T-helper 2 cell treated with Interferon-gamma antibody and Interleukin-4, amounts not matched to agents 5 μg/mL and 100 μg/mL, for 36 hours (primary cell): ENCODE data around the gene TTC28.

Experiments used
- DNase-seq: peaks from one replicate; pipeline ENCODE4 v3.0.0; 2021; ENCODE audit warnings: low spot score
- H3K27ac Mint-ChIP-seq: one replicate; pipeline ENCODE4 v1.8.0; 2021; ENCODE audit warnings: mild to moderate bottlenecking, mixed read lengths
- H3K27me3 Mint-ChIP-seq: one replicate; pipeline ENCODE4 v1.8.0; 2021; ENCODE audit warnings: low read depth, mixed read lengths
- H3K36me3 Mint-ChIP-seq: one replicate; pipeline ENCODE4 v1.8.0; 2021; ENCODE audit warnings: low read depth, mixed read lengths
- H3K4me1 Mint-ChIP-seq: one replicate; pipeline ENCODE4 v1.8.0; 2021; ENCODE audit warnings: low read depth, mixed read lengths
- H3K4me3 Mint-ChIP-seq: one replicate; pipeline ENCODE4 v1.8.0; 2022; ENCODE audit warnings: mild to moderate bottlenecking, moderate library complexity, mixed read lengths
- H3K9me3 Mint-ChIP-seq: one replicate; pipeline ENCODE4 v1.8.0; 2021; ENCODE audit warnings: mixed read lengths

The TTC28 gene

DNA sequence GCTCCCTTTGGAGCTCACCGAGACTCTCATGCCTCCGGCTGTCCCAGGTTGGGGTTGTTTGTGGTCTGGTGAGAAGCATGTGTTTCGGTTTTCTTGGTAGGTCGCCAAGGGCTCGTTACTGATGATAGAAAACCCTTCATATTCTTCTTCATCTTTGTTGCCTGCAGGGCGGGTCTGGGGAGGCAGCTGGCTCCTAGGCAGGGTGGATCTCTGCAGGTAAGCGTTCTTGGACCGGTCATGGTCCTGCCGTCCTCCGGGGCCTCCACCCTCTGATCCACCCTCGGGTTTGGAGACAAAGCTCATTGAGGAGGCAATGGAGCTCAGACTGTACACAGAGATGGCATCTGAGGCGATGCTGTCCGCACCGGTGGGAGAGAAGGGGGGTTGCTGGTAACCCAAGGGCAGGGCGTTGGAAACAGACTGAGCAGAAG lies 696.3 kb downstream of the TTC28 start:
- H3K4me1 Mint-ChIP-seq: no peaks in the 10 kb centered on the region
- H3K4me3 Mint-ChIP-seq: no peak overlapping the region
- H3K36me3 Mint-ChIP-seq: no peaks in the 10 kb centered on the region
- no peak for DNase-seq
- no peaks in the 10 kb centered on the region for H3K9me3 Mint-ChIP-seq
- no peak overlapping the region for H3K27ac Mint-ChIP-seq
- no peaks in the 10 kb centered on the region for H3K27me3 Mint-ChIP-seq

DNA sequence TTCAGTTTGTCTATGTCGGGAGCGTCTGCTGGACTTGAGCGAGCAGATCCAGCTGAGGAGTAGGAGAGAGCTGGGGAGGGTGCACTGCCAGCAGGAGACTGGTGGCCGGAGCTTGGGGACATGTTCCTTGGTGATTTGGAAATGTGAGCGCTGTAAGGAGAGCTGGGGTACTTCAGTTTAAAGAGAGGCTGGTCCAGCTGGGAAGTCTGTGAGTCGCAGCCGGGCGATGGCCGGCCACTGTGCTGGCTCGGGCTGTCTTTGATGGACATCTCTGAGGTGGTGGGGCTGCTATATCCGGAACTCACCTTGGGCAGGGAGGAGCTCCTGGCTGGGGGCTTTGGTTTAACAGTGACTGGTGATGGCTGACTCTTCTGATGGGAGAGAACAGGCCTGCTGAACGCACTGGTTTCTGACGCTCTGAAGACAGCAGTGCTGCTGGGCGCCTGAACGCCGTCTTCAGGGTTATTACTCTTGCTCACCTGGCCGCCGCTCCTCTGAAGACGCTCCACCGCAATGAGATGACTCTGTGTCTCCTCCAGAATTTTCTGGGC lies 696.9 kb downstream of the TTC28 start:
- no peaks in the 10 kb centered on the region for H3K4me1 Mint-ChIP-seq
- H3K4me3 Mint-ChIP-seq: no peak overlapping the region
- H3K9me3 Mint-ChIP-seq: no peaks in the 10 kb centered on the region
- H3K27me3 Mint-ChIP-seq: no peaks in the 10 kb centered on the region
- H3K27ac Mint-ChIP-seq: no peak overlapping the region
- no peak for DNase-seq
- H3K36me3 Mint-ChIP-seq: no peaks in the 10 kb centered on the region

DNA sequence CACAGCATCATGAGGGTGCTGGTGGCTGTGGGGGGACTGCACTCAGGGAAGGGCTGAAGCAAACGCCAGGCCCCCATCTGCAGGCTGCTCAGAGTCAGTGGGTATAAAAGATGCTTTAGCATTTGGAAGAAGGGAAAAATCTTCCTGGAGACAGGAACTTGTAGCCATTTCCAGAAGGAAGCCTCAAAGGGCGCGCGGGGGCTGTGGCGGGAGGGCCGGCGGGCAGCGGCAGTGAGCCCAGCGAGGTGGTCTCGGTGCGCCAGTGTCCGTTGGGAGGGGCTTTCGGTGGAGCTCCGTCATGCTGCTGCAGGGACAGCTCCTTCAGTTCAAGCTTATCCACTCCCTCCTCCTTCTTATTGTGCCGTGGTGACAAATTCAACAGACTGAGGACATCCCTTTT lies 697.5 kb downstream of the TTC28 start:
- Mint-ChIP-seq H3K4me1 (no peaks in the 10 kb centered on the region), H3K9me3 (no peaks in the 10 kb centered on the region), H3K27ac (no peak overlapping the region), H3K27me3 (no peaks in the 10 kb centered on the region), H3K36me3 (no peaks in the 10 kb centered on the region), H3K4me3 (no peak overlapping the region)
- DNase-seq: no peak

DNA sequence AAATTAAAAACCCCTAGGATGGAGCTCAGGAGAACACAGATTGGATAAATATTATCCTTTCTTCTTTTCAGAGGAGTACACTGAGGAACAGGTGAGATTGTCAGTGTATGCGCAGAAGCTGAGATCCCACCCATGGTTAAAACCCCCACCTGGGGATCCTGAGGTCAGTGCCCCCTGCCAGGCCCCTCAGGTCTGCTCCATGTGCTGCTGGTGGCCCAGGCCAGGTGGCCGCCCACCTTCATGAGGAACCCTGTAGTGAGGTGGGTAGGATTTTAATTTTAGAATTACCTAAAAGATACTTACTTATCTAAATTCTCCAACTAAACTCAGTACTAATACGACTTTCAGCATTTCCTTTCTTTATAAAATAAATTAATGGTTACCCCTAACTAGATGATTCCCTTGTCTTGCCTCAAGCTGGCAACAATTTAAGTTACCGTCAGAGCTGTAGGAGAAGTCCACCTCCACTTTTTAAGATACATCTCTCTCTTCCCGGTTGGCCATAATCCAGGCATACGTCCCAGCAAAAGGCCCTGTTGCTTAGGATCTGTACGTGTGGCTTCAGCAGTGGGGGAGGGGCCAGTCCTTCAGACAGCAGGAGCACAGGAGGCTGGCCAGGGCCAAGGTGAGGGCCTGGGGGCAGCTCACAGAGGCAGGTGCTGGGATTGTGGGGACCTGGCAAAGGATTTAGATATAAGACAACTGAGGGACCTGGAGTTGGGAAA lies 699.1 kb downstream of the TTC28 start:
- no peaks in the 10 kb centered on the region for H3K4me1 Mint-ChIP-seq
- no peak overlapping the region for H3K4me3 Mint-ChIP-seq
- no peaks in the 10 kb centered on the region for H3K9me3 Mint-ChIP-seq
- no peak for DNase-seq
- H3K36me3 Mint-ChIP-seq: no peaks in the 10 kb centered on the region
- H3K27me3 Mint-ChIP-seq: no peaks in the 10 kb centered on the region
- H3K27ac Mint-ChIP-seq: no peak overlapping the region

DNA sequence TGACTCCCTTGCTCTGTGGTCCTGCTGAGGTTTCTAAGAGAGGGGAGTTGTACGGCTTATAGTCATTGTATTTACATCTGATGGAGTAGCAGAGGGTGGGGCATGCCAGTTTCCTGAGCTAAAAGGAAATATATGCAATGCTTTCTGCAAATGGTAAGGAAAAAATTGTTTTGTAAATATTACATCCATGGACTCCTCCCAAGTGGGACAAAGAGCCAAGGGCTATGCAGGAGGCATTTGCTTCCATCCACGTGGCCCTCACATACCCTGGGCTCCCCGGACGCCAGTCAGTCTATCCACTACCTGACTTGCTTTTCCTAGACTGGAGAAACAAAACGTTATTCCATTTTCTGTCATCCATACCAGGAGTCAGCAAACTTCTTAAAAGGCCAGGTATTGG lies 700.8 kb downstream of the TTC28 start:
- Mint-ChIP-seq H3K4me3 (no peak overlapping the region), H3K27me3 (no peaks in the 10 kb centered on the region), H3K9me3 (no peaks in the 10 kb centered on the region), H3K27ac (no peak overlapping the region), H3K4me1 (no peaks in the 10 kb centered on the region), H3K36me3 (no peaks in the 10 kb centered on the region)
- no peak for DNase-seq

DNA sequence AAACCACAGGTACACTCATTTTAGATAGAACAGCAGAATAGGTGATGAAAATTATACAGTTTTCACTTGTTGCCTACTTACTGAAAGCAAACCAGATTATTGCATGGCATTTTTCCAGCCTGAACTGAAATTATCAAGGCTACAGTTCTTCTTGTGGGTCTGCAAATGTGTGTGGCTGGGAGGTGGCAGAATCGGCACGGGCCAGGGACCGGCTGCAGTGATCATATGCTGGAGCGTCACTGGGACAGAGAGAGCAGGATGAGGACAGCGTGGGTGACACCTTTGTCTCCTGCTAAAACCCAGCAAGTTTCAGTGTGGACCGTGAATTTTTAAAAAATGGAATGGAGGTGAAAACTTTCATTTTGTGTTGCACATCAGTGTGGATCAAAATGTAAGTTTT lies 701.3 kb downstream of the TTC28 start:
- Mint-ChIP-seq H3K4me3 (no peak overlapping the region), H3K27ac (no peak overlapping the region)

DNA sequence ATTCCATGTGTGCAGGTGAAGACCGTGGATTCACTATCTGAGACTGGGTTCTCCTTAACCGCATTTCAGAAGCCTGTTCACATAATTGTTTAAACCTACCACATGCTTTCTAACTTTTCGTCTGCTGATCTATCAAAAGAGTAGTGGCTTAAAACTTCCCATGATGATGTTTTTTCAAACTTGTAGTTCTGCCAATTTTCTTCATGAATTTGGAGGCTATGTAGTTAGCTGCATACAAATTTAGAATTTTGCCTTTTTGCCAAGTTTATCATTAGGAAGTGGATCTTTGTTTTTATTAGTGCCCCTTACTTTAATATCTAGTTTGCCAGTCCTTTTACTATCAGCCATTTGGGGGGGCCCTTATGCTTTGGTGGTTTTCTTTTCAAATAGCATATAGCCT lies 703.1 kb downstream of the TTC28 start:
- Mint-ChIP-seq H3K9me3 (no peaks in the 10 kb centered on the region), H3K4me1 (no peaks in the 10 kb centered on the region), H3K27ac (no peak overlapping the region), H3K4me3 (no peak overlapping the region), H3K36me3 (no peaks in the 10 kb centered on the region), H3K27me3 (no peaks in the 10 kb centered on the region)
- DNase-seq: no peak

More for the DNA sequence above, 701.3 kb downstream of the TTC28 start:
- H3K4me1 Mint-ChIP-seq: no peaks in the 10 kb centered on the region
- no peaks in the 10 kb centered on the region for H3K36me3 Mint-ChIP-seq
- H3K27me3 Mint-ChIP-seq: no peaks in the 10 kb centered on the region
- H3K9me3 Mint-ChIP-seq: no peaks in the 10 kb centered on the region
- DNase-seq: no peak

DNA sequence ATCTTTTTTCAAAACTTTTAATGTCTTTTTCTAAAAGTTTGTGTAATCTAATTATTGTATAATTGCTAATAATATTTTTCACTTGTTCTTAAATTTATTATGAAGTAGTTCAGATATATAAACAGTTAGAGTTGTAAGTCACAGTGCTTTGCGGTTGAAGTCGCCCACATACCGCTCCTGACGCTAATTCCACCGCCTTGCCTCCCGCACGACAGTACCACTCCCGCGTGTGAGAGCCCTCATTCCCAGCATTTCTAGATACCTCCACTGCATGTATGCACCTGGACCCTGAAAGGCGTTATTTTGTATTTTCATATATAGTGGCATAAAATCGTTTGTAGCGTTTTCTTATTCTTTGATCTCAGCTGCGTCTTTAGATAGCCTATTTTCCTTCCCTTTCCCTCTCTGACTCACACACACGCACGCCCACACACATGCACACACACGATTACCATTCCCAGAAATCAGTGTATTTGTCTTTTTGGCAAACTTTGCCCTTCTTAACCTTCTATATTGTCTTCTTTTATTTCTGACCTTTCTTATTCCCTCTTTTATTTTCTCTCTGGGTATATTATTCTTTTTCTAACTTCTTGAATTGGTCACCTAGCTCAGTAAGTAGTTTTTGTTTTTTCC lies 704.1 kb downstream of the TTC28 start:
- no peak for DNase-seq
- no peak overlapping the region for H3K27ac Mint-ChIP-seq
- H3K36me3 Mint-ChIP-seq: no peaks in the 10 kb centered on the region
- H3K9me3 Mint-ChIP-seq: peaks cover 3% of the 10 kb centered on the region
- no peaks in the 10 kb centered on the region for H3K27me3 Mint-ChIP-seq
- no peak overlapping the region for H3K4me3 Mint-ChIP-seq
- no peaks in the 10 kb centered on the region for H3K4me1 Mint-ChIP-seq

DNA sequence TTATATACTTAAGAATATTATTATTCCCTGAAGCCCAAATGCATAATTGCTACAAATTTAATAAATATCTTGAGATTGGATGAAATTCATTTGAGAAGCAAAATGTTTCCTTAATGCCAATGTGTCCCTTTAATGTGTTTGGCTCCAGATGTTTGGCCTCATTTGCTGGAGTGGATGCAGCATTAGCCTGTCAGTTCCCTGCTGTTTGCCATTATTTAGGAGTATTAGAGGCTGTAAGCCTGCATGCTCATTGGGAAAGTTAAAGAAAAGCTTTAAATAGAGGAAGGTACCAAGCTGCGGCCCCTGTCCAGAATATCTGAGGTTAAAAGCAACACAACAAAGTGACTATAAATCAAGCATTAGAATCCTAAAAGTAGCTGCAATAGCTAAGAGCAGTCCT lies 705.8 kb downstream of the TTC28 start:
- DNase-seq: no peak
- H3K27ac Mint-ChIP-seq: no peak overlapping the region
- peaks cover 3% of the 10 kb centered on the region for H3K9me3 Mint-ChIP-seq
- H3K4me3 Mint-ChIP-seq: no peak overlapping the region
- H3K36me3 Mint-ChIP-seq: no peaks in the 10 kb centered on the region
- H3K4me1 Mint-ChIP-seq: no peaks in the 10 kb centered on the region
- H3K27me3 Mint-ChIP-seq: no peaks in the 10 kb centered on the region

DNA sequence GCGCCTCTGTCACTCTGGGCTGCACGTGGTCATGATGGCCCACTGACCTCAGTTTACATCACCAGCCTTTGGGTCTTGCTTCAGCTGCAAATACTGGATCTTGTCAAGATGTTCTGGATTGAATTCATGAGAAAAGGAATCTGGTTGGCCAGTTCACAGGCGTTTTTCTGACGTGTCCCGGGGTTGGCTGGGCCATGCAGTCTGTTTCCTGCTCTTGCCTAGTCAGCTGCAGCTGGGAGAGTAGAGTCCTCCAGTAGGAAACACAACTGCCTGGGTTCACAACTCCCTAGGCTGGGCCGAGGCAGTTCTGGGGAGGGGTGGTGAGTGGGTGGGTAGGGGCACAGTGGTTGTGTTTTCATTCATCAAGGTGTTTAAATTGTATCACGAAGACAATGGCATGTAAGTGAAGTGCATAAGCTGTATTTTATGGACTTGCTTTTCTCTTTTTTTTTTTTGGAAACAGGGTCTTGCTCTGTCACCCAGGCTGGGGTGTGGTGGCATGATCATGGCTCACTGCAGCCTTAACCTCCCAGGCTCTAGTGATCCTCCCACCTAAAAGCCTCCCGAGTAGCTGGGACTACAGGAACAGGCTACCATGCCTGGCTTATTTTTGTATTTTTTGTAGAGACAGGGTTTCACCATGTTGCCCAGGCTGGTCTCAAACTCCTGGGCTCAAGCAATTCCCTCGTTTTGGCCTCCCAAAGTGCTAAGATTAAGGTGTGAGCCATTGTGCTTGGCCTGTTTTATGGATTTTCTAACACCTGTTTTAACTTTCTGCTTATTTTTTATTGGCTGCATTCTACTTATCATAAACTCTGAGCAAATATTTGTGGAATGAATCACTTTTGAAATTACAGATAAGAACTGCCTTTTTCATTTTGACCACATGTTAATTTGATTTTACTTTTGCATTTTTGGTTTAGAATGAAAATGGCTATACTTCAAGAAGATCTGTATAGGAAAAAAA lies 706.6 kb downstream of the TTC28 start:
- no peak for DNase-seq
- no peak overlapping the region for H3K4me3 Mint-ChIP-seq
- H3K27me3 Mint-ChIP-seq: no peaks in the 10 kb centered on the region
- H3K4me1 Mint-ChIP-seq: no peaks in the 10 kb centered on the region
- no peaks in the 10 kb centered on the region for H3K36me3 Mint-ChIP-seq
- H3K9me3 Mint-ChIP-seq: peaks cover 3% of the 10 kb centered on the region
- H3K27ac Mint-ChIP-seq: no peak overlapping the region

DNA sequence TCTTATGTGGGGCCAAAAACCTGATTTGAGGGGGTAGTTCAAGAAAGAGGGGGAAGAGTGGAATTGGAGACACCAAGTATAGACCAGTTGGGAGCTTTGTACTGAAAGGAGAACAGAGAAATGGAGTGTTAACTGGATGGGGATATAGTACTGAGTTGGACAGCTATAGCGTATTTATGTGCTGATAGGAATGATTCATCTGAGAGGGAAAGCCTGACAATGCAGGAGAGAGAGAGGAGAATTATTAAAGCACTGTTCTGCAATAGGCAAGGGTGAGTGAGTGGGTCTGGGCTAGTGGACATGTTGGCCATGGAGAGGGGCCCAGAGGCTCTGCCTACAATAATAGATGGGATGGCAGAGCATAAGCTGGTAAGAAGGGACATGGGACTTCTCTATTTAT lies 707.7 kb downstream of the TTC28 start:
- DNase-seq: no peak
- no peak overlapping the region for H3K27ac Mint-ChIP-seq
- no peak overlapping the region for H3K4me3 Mint-ChIP-seq
- no peaks in the 10 kb centered on the region for H3K36me3 Mint-ChIP-seq
- no peaks in the 10 kb centered on the region for H3K4me1 Mint-ChIP-seq
- H3K9me3 Mint-ChIP-seq: peaks cover 3% of the 10 kb centered on the region
- H3K27me3 Mint-ChIP-seq: no peaks in the 10 kb centered on the region

DNA sequence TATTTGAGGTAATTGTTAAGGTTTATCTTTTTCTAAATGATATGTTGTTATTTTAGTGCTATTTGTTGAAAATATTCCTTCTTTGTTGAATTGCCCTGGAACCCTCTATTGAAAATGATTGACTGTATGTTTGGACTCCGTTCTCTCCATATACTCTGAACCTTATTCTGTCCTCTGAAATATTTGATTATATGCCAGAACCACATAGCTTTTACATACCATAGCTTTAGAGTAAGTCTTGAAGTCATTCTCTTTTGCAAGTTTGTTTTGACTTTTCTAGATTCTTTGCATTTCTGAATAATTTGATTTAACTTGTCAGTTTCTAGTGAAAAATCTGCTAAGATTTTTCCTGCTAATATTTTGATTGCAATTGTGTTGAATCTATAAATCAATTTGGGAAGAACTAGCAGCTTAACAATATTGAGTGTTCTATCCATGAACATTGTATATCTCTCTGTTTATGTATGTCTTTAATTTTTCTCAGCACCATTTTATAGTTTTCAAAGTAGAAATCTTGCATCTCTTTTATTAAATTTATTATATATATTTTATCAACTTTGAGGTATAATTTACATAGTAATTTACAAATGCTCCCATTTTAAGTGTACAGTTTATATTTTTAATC lies 708.9 kb downstream of the TTC28 start:
- Mint-ChIP-seq H3K4me3 (no peak overlapping the region), H3K4me1 (no peaks in the 10 kb centered on the region), H3K27me3 (no peaks in the 10 kb centered on the region), H3K27ac (no peak overlapping the region), H3K36me3 (no peaks in the 10 kb centered on the region), H3K9me3 (peaks cover 3% of the 10 kb centered on the region)
- no peak for DNase-seq

DNA sequence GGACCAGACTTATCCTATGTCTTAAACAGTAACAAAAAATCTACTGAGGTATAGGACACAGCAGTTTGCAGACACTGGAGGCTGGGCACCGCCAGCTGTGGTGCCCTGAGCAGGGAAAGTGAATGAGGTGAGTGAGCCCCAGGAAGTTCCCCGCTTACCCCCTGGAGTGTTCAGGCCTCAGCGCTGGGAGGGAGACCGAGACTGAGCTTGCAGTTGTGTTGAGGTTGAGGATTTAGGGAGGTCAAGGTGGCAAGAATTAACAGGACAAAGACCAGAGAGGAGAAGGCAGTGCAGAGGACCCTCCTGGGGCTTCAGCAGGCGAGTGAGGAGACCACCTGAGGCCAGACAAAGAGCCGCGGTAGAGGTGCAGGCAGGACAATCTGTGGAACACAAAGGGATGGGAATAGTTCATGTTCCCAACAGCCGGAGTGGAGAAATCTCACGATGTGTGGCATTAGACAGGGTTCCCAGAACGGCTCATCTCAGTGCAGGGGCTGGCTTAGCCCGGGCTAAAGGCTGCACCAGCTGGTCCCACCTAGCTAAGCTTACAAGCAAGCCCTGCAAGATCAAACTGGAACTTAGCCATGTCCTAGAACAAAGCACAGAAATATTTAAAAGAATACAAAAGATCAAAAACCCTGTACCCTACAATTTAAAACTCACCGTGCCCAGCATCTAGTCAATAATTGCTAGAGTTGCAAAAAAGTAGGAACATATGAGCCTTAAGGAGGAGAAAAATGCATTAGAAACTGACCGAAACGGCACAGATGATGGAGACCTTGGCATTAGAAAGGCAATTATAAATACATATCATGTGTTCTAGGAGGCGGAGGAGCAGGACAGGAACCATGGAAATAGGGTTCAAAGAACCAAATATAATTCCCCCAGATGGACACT lies 713.2 kb downstream of the TTC28 start:
- H3K27ac Mint-ChIP-seq: no peak overlapping the region
- H3K4me1 Mint-ChIP-seq: no peaks in the 10 kb centered on the region
- H3K27me3 Mint-ChIP-seq: no peaks in the 10 kb centered on the region
- peaks cover 3% of the 10 kb centered on the region for H3K9me3 Mint-ChIP-seq
- H3K36me3 Mint-ChIP-seq: no peaks in the 10 kb centered on the region
- no peak for DNase-seq
- no peak overlapping the region for H3K4me3 Mint-ChIP-seq
